DOHH2 (cell line): Measurements from ENCODE around the gene TRIM66.

Experiments used
- EZH2phosphoT487 ChIP-seq: fragments of 200-600 bp; sonication (generic); IDR thresholded peaks from 2 replicates; pipeline ENCODE4 v1.6.1; 2017; ENCODE audit warnings: borderline replicate concordance, mild to moderate bottlenecking, antibody characterized with exemption, low read length, moderate library complexity, mixed read lengths
- TF ChIP-seq, protein P1 (sequence below): fragments of 200-600 bp; sonication (generic); IDR thresholded peaks from one replicate; pipeline ENCODE4 v1.5.1; 2014; ENCODE audit warnings: antibody characterized with exemption, mild to moderate bottlenecking, low read depth, low read length; ENCODE audit not compliant: poor library complexity, severe bottlenecking

DNA sequence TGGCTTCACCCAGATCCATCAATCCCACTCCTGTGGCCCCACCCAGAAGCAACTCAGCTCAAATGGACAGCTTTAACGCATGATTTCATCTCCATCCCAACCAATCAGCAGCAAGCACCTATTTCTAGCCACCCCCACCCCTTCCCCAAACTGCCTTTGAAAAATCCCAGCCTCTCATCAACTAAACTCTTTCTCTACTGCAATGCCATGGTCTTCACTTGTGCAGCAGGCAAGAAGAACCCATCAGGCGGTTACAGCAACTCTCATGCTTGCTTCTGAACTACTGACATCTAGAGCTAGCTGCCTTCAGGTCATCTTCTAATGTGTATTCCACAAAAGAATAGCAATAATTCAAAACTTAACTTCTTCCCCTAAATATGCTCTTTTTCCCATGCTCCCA is 46.3 kb downstream of the TRIM66 start:
- TF ChIP-seq, protein P1, sequence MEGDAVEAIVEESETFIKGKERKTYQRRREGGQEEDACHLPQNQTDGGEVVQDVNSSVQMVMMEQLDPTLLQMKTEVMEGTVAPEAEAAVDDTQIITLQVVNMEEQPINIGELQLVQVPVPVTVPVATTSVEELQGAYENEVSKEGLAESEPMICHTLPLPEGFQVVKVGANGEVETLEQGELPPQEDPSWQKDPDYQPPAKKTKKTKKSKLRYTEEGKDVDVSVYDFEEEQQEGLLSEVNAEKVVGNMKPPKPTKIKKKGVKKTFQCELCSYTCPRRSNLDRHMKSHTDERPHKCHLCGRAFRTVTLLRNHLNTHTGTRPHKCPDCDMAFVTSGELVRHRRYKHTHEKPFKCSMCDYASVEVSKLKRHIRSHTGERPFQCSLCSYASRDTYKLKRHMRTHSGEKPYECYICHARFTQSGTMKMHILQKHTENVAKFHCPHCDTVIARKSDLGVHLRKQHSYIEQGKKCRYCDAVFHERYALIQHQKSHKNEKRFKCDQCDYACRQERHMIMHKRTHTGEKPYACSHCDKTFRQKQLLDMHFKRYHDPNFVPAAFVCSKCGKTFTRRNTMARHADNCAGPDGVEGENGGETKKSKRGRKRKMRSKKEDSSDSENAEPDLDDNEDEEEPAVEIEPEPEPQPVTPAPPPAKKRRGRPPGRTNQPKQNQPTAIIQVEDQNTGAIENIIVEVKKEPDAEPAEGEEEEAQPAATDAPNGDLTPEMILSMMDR = no peak
- no peak for TF ChIP-seq EZH2phosphoT487
